Glomerular visceral epithelial cell (primary cell): Measurements from ENCODE around the gene PEX6.
"Not testable (repeated sequence)": the region's sequence is repeated elsewhere in the genome, so short reads cannot be mapped to it uniquely, and the experiment has no call there.

ENCODE experiments used
- DNase-seq: peaks from one replicate; pipeline ENCODE4 v3.0.0-alpha.2; 2016; ENCODE audit errors: extremely low spot score

Gene PEX6

GRCh38 chr6:43001843-43002242 lies 22.9 kb upstream of the PEX6 start:
- DNase-seq = no peak

GRCh38 chr6:42998205-42998604 lies 19.2 kb upstream of the PEX6 start:
- DNase-seq = not testable (repeated sequence)

GRCh38 chr6:42996513-42996912 lies 17.5 kb upstream of the PEX6 start:
- DNase-seq = peak; percentile 22

GRCh38 chr6:42993445-42993844 lies 14.5 kb upstream of the PEX6 start:
- no peak for DNase-seq

- no peak for DNase-seq
Measured at GRCh38 chr6:42989923-42990322, 10.9 kb upstream of the PEX6 start.

GRCh38 chr6:42988486-42989020 lies 9.6 kb upstream of the PEX6 start:
- no peak for DNase-seq

GRCh38 chr6:42987533-42988451 lies 8.8 kb upstream of the PEX6 start:
- no peak for DNase-seq

- DNase-seq = no peak
Measured at GRCh38 chr6:42984924-42985475, 6.0 kb upstream of the PEX6 start.

- peak; percentile 99 for DNase-seq
Measured at GRCh38 chr6:42984001-42984923, 5.3 kb upstream of the PEX6 start, which contains the start of gene PPP2R5D. PPP2R5D (plus strand) TSS chr6:42984570; CDS start chr6:42984678, 108 bp downstream.

- DNase-seq = no peak
Measured at GRCh38 chr6:42981836-42982235, 2.9 kb upstream of the PEX6 start.

GRCh38 chr6:42979523-42980177 lies 669 bp upstream of the PEX6 start:
- peak; percentile 30 for DNase-seq

- peak; percentile 27 for DNase-seq
Measured at GRCh38 chr6:42978487-42978838, 518 bp downstream of the PEX6 start.

- no peak for DNase-seq
Measured at GRCh38 chr6:42974919-42975505, 4.0 kb downstream of the PEX6 start.

GRCh38 chr6:42973926-42974325 lies 5.1 kb downstream of the PEX6 start:
- DNase-seq = no peak

- no peak for DNase-seq
Measured at GRCh38 chr6:42971746-42972327, 7.1 kb downstream of the PEX6 start.

- DNase-seq = no peak
Measured at GRCh38 chr6:42970871-42971612, 7.9 kb downstream of the PEX6 start.

- DNase-seq = no peak
Measured at GRCh38 chr6:42969934-42970333, 9.0 kb downstream of the PEX6 start.

- no peak for DNase-seq
Measured at GRCh38 chr6:42969431-42969830, 9.6 kb downstream of the PEX6 start.

- no peak for DNase-seq
Measured at GRCh38 chr6:42968783-42969182, 10.2 kb downstream of the PEX6 start.

GRCh38 chr6:42968126-42968701 lies 10.8 kb downstream of the PEX6 start:
- DNase-seq = no peak
